GM08714 (cell line): ENCODE measurements around the gene TNP2.
A peak's percentile ranks its signal among the peaks of the same experiment; 100 is the strongest.

Experiments used
- H3K4me3 ChIP-seq: fragments of 200-500 bp; sonication (Bioruptor generic); 2 replicates; pipeline ENCODE4 v1.5.1; 2014; ENCODE audit warnings: mild to moderate bottlenecking, low read length, inconsistent platforms
- ZNF274 ChIP-seq: IDR thresholded peaks from 2 replicates; pipeline ENCODE4 v1.6.1; 2012; ENCODE audit warnings: mild to moderate bottlenecking, low read depth, low read length

TNP2 gene

GRCh38 chr16:11268921-11269375 is at the start of gene TNP2:
TSS of gene TNP2 (minus strand) at chr16:11269325. CDS start at chr16:11269262, 63 bp downstream.
- TF ChIP-seq ZNF274: no peak
- H3K4me3 ChIP-seq: no peak within 1 kb of the TSS

DNA sequence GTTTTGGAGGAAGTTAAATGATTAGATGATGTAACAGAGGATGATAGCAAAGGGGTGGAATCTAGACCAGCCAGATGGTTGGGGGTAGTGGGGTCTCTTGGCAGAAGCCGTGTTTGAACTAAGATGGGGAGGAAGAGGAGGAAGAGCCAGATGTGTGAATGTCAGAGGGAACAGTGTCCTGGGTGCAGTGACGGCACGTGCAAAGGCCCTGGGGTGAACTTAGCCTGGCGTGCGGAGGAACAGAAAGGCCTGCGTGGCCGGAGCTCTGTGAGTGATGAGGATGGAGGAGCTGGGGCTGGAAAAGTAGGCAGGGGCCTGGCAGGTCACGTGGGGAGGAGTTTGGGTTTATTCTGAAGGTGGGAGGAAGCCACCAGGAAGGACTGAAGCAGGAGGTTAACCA is 49.7 kb upstream of the TNP2 start:
- no peak for TF ChIP-seq ZNF274
- no peak overlapping the region for H3K4me3 ChIP-seq

DNA sequence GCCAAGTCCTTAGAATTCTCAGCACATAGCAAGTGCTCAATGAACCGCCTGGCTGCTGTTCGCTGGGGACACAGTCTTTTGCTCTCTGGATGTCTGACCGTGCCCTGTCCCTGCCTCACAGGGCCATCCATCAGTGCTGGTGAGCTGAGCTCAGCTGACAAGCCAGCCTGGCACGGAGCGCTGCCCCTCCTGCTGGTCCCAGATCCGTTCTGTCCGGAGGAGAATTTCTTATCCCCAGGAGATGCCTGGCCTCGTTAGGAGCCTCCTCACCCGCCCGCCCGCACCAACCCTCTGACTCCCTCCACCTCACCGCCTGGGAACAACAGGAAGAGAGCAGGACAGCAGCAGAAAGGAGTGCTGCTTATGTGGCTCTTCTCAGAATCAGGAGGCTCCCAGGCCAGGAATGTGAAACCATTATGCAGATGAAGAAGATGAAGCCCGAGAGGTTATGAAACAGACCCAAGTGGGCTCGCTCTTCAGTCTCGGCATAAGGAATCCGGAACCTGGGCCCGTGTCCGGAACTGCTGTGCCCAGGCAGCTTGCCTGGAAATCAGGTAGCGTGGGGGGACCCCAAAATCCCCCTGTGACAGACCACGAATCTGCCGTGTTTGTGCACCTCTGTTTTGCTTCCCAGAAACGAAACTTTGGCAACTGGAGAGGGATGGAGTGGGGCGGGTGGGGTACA is 47.3 kb upstream of the TNP2 start:
- H3K4me3 ChIP-seq: no peak overlapping the region
- TF ChIP-seq ZNF274: no peak

GRCh38 chr16:11315510-11315909 is 46.4 kb upstream of the TNP2 start:
- H3K4me3 ChIP-seq: no peak overlapping the region
- no peak for TF ChIP-seq ZNF274

- no peak for TF ChIP-seq ZNF274
- H3K4me3 ChIP-seq: no peak overlapping the region
Measured at GRCh38 chr16:11314309-11314894, 45.3 kb upstream of the TNP2 start.

- no peak overlapping the region for H3K4me3 ChIP-seq
- TF ChIP-seq ZNF274: no peak
Measured at GRCh38 chr16:11313493-11314308, 44.6 kb upstream of the TNP2 start.

GRCh38 chr16:11312718-11313492 is 43.8 kb upstream of the TNP2 start:
- TF ChIP-seq ZNF274: no peak
- no peak overlapping the region for H3K4me3 ChIP-seq

- H3K4me3 ChIP-seq: peak overlapping the region; percentile 12; the same call in 1 of the 2 replicates
- TF ChIP-seq ZNF274: no peak
Measured at GRCh38 chr16:11310997-11311561, 42.0 kb upstream of the TNP2 start.

GRCh38 chr16:11310634-11310977 is 41.5 kb upstream of the TNP2 start:
- no peak for TF ChIP-seq ZNF274

DNA sequence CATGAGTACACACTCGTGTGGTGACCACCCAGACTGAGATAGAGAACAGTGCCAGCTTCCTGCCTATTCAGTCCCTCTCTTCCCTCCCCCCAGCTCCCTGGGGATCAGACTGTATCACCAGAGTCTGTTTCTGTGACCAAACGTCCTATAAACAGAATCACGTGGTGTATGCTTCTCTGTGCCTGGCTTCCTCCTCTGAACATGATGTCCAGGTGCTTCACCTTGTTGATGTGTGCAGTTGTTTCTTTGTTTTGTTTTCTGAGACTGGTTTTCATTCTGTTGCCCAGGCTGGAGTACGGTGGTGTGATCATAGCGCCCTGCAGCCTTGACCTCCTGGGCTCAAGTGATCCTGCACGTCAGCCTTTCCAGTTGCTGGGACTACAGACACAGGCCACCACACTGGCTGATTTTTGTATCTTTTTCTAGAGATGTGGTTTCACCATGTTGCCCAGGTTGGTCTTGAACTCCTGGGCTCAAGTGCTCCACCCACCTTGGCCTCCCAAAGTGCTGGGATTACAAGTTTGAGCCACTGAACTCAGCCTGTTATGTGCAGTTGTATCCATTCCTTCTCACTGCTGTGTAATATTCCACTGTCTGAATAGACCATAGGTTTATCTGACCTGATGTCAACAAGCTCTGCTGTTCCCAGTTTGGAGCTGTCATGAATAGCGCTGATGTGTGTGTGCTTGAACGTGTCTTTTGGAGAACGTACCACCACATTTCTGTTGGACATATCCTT is 40.9 kb upstream of the TNP2 start:
- no peak for TF ChIP-seq ZNF274
- H3K4me3 ChIP-seq: no peak overlapping the region; the same call in 1 of the 2 replicates

More at GRCh38 chr16:11310634-11310977, 41.5 kb upstream of the TNP2 start:
- peak overlapping the region; percentile 12; the same call in 1 of the 2 replicates for H3K4me3 ChIP-seq

DNA sequence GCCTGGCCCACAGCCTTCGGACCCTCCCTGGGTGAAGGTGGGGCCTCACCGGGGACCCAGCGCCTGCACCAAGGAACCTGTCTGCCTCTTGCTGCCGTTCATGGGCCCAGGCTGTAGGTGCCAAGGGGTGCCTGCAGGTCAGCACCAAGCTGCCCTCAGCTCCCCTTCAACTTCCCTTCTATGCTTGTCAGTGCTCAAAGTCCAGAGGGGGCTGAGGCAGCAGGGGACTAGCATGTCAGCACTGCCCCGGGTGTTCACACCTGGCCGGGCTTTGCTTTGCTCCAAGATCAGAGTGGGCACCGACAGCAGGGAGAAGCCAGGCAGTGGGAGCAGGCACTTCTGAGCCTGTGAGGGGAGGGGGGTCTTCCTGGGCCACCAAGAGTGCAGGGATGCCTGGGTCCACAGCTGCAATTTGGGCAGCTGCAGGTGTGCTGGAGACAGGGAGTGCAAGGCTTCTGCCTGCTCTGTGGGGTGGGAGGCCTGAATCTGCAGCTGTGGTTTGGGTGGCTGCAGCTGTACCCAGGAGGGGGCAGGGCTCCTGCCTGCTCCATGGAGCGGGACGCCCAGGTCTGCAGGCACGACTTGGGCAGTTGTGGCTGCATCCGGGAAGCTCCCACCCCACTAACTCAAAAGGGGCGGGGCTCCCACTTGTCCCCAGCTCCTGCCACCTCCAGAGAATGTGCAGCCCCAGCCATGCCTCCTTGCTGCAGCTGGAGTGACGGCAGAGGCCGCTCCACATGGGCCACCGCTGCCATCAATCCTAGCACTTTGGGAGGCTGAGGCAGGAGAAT is 39.6 kb upstream of the TNP2 start:
- no peak overlapping the region for H3K4me3 ChIP-seq
- no peak for TF ChIP-seq ZNF274
